ENCODE results near the gene MALAT1.
A peak's percentile ranks its signal among the peaks of the same experiment; 100 is the strongest.

MALAT1 gene

DNA sequence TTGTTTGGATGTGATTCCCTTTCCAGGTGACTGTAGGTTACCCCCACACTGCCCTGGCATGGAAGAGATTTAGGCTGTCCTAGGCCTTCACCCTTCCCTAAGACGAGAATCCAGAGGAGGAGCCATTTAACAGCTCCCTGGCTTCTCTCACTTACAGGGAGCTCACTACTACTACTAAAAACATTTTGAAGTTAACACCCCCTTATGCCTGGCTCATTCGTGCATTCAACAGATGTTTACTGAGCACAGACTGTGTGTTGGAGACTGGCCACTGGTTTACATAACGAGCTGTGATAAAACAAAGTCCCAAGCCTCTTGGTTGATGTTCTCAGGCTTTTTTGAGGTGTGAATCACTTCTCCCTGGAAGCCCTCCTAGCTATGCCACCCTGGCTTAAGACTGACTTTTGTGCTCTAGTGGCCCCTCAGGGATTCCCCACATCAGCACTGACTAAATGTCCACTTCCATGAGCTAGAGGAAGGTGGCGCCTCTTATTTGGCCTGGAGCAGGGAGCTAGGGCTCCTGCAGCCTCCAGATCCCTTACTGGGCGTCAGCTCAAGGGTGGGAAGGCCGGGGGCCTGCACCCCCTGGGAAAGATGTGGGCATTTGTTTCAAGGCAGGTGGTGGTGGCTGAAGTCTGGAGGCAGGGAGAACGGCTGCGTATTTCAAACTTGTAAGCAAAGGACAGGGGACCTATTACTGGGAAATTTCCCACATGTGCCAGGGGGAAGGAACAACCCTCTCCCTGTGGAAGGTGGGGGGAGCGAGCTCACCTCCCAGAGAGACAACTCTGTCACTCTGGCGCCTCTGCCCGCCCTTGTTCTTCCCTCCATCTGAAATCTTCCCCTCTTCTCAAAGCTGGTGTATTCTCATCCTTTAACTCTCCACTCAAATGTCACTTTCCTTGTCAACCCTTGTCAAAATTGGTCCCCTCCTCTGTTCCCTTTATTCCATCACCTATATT lies 19.4 kb upstream of the MALAT1 start:
- DNase-seq (ENCODE audit: low spot score), result no peak

DNA sequence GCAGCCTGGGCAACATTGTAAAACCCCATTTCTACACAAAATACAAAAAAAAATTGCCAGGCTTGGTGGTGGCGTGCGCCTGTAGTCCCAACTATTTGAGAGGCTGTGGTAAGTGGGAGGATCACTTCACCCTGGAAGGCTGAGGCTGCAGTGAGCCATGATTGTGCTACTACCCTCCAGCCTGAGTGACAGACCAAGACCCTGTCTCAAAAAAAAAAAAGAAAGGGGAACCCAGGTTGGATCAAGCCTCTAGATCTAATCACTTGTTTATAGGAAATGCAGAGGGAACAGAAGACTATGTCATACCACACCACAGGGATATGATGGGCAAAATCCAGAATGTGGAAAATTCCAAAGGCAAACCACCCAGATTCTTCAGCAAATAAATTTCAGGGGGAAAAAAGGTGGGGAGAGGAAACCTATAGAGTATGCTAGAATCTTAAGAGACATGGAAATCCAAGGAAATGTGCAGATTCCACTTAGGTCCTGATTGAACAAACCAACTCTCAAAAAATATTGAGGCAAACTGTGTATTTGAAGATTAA lies 16.5 kb upstream of the MALAT1 start:
- DNase-seq (ENCODE audit: low spot score), result no peak

DNA sequence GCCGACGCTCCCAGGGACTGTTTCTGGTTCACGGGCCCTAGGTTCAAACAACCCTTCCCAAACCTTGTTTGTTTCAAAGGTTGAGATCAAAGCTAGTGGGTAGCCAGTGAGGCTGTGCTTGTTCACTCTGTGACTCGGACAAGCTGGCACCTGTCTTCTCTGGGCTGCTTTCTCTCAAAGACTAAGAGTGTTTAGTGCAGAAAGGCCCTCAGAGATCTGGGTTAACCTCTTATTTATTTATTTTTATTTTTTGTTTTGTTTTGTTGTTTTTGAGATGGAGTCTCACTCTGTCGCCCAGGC lies 13.0 kb upstream of the MALAT1 start:
- DNase-seq (ENCODE audit: low spot score), result no peak

DNA sequence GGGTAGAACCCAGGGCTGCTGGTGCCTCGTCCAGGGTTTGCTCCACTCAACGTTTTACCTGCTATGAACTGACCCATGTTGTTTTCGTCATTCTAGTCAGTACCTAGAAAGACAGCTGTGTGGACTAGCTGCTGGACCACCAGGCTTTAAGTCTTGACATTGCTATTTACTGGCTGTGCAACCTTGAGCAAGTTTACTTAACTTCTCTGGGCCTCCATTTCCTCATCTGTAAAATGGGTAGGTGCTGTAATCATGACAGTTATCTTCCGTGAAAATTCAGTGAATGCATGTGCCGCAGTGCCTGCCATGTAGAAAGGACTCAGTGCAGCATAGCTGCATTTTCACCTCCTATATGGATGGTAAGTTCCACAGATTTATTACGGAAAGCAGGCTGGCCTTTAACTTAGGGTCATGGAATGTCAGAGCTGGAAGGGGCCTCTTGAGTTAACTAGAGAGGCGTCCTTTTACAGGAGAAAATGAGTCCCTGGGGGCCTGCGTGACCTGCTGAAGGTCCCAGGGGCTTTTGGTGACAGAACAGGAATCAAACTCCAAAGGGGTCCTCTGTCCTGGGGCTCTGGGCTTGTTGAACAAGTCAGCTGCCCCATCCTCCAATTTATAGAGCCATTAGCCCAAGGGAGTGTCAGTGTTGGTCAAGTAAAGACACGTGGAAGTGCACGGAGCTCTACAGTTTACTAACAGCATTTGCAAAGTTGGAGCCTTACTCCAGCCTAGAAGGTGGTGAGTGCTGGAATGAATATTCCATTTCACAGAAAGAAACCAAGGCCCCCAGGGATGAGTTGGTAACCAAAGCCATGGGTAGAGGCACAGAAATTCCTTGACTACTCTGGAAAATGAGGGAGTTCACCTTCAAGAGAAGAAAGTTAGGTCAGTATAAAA lies 12.0 kb upstream of the MALAT1 start:
- no peak for DNase-seq (ENCODE audit: low spot score)

DNA sequence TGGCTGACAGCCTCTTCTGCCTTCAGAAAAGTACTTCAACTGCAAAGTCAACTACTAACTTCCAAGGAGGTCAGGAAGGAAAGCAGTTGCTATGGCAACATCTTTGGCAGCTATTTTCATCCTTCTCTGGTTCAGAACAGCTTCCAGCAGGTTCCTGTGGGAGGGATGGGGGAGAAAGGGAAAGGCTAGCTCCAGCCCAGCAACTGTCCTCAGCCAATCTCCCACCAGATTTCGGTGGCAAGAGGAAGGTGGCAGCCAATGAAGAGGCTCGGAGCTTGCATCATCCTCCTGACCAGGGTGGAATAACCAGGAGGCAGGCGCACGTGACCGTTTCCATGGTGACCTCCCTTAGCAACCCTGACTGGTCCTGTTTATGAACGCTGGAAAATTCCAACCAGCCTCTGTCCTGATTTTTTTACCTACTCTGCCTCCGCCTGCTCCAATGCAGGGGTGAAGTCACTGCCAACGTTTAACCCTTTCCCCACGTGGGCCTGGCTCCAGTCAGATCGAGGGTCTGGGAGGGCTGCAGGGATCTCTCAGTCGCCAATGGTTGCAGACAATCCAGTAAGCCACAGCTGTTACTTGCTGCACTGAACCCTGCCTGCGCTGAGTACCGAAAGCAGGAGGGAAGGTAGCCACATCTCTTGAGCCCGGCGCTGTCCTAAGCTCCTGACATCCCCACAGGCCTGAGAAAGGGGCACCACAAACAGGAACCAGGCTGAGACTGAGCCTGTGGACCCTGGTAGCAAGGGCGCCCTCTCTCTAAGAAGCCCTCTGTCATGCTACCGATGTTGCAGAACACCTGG lies 11.2 kb upstream of the MALAT1 start:
- DNase-seq (ENCODE audit: low spot score), result peak; percentile 55

DNA sequence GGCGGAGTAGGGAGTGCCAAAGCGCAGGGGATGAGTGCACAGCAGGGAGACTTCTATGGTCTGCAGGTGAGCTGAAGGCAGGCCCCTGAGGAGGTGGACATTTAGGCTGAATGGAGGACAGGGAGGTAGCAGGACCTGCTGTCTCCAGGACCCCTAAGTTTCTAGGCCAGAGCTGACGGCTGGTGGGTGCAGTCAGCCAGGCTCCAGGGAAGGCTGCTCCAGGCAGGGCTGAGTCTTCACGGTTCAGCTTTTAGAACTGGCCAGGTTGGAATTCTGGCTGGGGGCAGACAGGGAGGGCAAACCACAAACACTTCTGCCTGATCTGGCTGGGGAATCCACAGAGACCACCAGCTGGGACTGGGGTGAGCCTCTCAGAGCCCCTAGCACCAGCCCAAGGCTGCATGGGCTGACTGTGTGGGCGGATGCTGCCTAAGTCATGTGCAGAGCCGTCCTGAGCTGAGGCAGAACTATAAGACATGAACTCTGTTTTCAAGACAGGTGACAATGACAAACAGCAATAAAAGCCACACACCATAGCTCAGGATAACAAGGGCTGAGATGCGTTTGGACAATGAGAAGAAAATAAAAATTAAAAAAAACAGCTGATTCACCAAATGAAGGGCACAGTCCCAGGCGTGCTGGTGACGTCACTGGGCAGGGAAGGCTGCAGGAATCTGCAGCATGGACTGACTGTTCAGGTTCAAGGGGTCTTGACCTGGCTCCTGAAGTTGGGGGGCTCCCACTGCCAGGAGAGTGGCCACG lies 10.4 kb upstream of the MALAT1 start:
- DNase-seq (ENCODE audit: low spot score), result no peak

DNA sequence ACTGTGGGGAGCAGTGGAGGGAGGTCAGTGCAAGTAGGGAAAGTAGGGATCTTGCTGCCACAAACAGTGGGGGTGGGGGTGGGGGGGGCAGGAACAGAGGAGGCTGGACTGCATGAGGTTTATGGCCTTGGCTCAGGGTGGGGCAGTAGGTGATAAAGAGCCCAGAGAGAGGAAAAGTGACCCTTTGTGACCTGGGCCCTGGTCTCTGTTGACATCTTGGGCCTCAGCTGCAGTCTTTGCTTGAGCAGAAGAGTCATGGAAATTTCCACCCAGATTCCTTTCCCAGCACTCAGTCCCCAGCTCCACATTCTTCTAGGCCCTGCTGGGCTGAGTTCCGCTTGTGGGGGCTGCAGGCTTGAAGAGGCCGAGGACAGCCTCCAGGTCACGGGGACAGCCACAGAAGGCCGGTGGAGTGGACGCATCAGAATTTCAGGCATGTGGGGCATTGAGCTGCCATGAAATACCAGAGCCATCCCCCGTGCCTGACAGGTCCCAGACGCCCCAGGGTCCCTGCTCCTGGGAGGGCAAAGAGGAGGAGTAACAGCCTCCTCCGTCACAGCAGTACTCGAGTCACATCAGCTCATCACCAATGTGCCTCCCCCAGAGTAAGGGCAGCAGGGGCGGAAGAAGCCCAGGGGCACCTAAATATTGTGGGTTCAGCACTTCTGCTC lies 9.7 kb upstream of the MALAT1 start:
- no peak for DNase-seq (ENCODE audit: low spot score)

DNA sequence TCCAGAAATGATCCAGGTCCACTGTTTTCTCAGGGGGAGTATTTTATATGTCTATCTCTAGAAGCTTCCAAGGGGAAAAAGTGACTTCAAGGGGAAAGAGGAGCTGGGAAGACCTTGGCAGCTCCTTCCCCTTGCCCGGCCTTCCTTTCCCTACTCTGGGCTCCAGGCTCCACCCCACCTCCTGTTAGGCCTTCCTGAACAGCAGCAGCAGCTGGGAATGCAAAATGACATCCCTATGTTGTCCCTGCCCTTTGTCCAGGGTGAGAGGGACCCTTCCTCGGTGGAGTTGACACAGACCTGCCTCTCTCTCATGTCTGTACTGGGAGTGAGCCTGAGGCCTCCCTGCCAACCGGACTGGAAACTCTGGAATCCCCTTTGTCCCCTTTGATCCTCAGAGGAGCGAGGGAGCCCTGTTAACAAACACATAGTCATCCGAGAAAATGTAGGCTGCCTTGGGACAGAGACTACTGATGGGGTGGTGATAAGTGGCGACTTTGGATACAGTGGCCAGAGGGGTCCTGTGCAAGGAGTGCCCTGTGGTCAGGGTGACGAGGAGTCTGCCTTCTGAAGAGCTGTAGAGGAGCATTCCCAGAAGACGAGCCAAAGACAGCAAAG lies 9.0 kb upstream of the MALAT1 start:
- DNase-seq (ENCODE audit: low spot score), result no peak

DNA sequence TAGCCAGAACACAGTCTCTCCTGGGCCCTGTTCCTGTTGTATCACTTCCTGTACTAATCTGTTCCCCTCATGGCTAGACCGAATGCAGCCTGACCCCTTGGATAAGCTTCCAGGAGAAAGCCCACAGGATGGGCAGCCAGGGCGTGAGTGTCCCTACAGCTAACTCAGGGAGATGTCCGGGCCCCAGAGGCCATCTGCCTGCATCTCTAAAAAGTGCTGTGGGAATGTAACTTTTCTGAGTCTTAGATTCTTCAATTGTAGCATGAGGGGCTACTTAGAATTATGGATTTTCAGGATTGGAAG lies 7.7 kb upstream of the MALAT1 start:
- no peak for DNase-seq (ENCODE audit: low spot score)

DNA sequence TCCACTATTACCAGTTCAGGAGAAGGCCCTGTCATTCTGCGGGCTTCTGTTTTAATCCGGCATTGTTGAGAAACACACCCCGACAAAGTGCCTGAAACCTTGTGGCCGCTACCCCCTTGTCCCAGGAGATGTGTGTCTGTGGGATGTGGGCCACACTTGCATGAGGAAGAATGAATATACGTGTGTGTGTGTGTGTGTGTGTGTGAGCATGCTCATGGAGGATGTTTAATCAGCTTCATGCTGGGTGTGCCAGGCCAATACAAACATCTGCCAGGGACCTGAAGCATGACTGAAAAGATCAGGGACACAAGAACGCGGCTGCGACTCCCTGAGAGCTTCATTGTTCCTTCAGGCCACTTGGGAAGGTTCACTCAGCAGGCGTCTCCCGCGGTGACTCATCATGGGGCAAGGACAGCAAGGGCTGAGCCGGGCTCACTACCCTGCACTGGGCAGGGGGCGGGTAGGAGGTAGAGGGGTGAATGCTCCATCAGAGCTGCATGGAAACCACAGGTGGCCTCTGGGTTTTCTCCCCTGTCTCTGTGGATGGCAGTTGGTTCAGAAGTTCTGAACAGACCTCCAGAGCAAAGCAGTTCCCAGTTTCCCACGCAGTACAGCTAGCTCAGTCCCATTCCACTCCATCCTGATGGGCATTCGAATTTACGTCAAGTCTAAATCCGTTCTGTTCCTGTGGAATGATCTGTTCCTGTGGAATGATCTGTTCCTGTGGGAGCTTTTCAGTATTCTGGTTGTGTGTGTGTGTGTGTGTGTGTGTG lies 7.0 kb upstream of the MALAT1 start:
- no peak for DNase-seq (ENCODE audit: low spot score)

DNA sequence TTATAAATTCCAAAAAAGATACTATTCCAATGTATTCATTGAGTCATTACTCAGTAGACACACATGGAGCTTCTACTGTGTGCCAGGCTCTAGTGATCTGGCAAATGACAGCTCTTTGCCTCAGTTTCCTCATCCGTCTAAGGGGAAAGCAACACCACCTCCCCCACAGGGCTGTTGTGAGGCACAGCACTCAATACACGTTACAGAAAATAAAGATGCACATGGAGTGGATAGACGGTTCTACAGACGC lies 6.5 kb upstream of the MALAT1 start:
- no peak for DNase-seq (ENCODE audit: low spot score)

DNA sequence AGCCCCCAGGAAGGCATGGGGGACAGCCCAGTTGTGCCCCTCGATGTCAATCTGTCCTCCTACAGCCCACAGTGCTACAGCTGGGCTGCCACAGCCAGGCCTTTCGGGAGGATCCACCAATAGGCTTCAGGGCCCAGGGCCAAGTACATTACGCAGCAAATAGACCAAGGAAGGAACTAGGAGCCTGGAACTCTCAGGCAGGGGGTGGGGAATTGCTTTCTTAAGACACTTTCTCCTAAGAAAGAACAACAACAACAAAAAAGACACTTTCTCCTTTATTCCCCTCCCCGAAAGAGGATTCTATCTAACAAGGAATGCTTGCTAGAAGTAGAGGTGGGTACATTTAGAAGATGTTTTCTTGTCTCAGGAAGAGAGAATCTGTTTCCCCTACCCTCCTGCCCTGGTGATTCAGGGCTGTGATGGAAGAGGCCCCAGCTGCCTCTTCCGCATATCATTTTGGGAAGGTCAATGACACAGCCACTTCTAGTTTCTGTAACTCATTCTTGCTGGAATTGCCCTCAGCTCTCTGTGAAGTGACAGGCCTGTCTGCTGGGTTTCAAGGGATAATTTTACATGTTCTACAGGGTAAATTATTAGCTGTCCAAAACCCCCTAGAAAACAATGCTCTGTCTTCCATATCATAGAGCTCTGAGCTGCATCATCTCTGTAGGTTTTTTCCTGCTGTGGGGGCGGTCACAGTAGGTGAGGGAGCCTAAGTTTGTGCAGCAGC lies 6.0 kb upstream of the MALAT1 start:
- DNase-seq (ENCODE audit: low spot score), result no peak

DNA sequence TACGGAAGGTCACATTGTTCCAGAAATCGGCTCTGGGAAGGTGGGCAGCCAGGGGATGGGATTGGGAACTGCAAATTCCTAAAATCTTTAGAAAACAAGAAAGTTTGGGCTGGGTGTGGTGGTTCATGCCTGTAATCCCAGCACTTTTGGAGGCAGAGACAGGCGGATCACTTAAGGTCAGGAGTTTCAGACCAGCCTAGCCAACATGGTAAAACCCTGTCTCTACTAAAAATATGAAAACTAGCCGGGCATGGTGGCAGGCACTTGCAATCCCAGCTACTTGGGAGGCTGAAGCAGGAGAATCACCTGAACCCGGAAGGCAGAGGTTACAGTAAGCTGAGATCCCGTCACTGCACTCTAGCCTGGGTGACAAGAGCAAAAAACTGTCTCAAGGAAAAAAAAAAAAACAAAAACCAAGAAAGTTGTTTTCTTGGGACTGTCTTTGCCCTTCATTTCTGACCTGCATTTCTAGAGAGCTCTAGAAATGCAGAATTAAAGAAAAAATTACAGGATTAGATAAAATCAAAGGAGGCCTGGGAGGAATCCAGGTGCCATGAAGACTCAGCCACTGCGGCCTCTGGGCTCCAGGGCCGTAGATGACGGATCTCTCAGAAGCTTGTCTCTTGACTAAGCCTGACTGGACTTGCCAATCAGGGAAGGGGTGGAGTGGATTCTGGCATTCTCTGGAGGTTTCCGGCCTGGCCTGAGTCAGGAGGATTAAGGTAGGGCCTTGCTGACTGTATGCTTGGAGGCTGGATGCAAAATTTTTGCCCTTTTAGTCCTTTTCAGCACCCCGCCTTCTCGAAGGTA lies 5.3 kb upstream of the MALAT1 start:
- no peak for DNase-seq (ENCODE audit: low spot score)

DNA sequence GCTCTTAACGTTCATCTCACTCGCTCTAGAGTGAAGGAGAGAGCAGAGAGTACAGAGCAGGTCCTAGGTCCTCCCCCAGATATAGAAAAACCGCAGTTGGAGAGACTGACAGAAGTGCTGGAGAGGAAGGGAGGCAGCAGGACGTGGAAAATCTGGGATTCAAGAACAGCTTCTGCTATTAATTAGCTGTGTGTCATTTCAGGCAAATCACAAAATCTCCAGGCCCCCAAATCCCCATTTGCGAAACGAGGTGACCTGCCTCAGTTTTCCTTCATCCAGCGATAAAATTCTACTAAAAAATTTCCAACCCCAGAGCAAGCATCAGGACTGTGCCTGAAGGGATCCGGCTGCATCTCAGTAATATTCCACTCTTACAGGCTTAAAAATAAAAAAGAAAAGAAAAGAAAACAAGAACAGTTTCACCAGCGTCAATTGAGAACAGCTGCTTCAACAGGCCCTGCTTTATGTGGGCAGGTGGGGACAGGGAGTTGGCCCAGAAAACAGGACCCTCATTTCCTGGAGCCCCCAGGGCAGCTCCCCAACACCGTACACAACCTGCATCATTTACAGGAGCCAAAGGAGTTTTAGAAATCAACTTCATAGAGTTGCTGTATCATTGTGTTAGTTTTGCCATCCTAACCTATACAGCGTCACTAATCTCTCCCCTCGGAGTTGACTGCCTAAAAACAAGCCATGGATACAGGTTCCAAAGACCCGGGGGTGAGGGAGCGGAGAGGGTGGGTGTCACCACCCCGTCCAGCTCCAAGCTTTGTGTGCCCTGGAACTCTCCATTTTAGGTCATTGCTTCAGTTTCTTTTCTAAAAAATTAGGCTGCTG lies 2.3 kb upstream of the MALAT1 start:
- no peak for DNase-seq (ENCODE audit: low spot score)

DNA sequence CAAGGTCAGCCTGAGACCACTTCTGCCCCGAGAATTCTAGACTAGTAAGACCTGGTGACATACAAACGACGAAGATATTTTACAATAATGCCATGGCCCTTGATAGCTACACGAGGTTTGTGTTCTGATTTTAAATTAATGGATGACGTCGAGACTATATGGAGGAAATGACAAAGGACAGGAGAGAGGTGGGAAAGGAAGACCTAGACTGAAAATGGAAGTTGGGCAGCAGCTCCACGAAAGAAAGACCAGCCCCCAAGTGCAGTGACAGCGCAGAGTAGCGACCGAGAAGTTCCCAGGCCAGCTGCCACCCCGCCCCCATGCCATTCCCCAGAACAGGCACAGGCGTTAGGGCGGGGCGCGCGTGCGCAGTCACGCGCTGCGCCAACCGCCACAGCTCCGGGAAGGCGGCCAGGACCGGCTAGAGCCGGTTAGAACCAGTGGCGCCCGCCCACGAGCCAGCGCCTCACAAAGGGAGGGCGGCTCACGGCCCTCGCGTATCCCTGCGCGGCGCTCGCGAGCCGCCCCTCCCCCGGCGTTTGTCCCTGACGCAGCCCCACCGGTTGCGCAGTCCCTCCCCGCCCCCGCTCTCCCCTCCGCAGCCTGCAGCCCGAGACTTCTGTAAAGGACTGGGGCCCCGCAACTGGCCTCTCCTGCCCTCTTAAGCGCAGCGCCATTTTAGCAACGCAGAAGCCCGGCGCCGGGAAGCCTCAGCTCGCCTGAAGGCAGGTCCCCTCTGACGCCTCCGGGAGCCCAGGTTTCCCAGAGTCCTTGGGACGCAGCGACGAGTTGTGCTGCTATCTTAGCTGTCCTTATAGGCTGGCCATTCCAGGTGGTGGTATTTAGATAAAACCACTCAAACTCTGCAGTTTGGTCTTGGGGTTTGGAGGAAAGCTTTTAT lies 1.5 kb upstream of the MALAT1 start:
- DNase-seq (ENCODE audit: low spot score), result peak; percentile 89

DNA sequence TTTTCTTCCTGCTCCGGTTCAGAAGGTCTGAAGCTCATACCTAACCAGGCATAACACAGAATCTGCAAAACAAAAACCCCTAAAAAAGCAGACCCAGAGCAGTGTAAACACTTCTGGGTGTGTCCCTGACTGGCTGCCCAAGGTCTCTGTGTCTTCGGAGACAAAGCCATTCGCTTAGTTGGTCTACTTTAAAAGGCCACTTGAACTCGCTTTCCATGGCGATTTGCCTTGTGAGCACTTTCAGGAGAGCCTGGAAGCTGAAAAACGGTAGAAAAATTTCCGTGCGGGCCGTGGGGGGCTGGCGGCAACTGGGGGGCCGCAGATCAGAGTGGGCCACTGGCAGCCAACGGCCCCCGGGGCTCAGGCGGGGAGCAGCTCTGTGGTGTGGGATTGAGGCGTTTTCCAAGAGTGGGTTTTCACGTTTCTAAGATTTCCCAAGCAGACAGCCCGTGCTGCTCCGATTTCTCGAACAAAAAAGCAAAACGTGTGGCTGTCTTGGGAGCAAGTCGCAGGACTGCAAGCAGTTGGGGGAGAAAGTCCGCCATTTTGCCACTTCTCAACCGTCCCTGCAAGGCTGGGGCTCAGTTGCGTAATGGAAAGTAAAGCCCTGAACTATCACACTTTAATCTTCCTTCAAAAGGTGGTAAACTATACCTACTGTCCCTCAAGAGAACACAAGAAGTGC lies 661 bp upstream of the MALAT1 start:
- peak; percentile 47 for DNase-seq (ENCODE audit: low spot score)
